ENCODE measurements around the gene PRAMEF33. TPM values are rescaled to one million over a fixed set of nuclear protein-coding genes. Genes with fewer than 3 reads are reported as not detected.
"Not testable (repeated sequence)": the region's sequence is repeated elsewhere in the genome, so short reads cannot be mapped to it uniquely, and the experiment has no call there.

The PRAMEF33 gene
- polyA plus RNA-seq, 1 of the 3 experiments (the other 2 are of a cell fraction), result not detected

GRCh38 chr1:13297216-13297931 is 6.0 kb upstream of the PRAMEF33 start:
- H3K79me2 ChIP-seq (ENCODE audit: insufficient read depth); H3K4me2 ChIP-seq; H3F3A ChIP-seq (replicated peaks; ENCODE audit: insufficient read depth); H3K9me3 ChIP-seq; H3K27ac ChIP-seq (ENCODE audit: low read depth in 2 of 2, low read length in 1 of 2); H4K20me1 ChIP-seq (ENCODE audit: insufficient read depth); CTCF ChIA-PET; H3K9me2 ChIP-seq; H3K36me3 ChIP-seq (replicated peaks in 1 of 2; ENCODE audit: control insufficient read depth in 1 of 2, insufficient read depth in 2 of 2, low read length in 1 of 2); DNase-seq; H2AFZ ChIP-seq (ENCODE audit: low read depth); H3K4me1 ChIP-seq (ENCODE audit: control insufficient read depth in 1 of 2, insufficient read depth in 2 of 2, low read depth in 1 of 2, low read length in 1 of 2); H3K27me3 ChIP-seq (ENCODE audit: insufficient read depth); H3K9ac ChIP-seq; POLR2A ChIA-PET; H3K4me3 ChIP-seq (ENCODE audit: low read depth in 2 of 2, low read length in 1 of 2): not testable (repeated sequence)
- WGBS (ENCODE audit: low lambda C conversion rate), result no CpG with 5 or more reads among the region's 5 CpGs

DNA sequence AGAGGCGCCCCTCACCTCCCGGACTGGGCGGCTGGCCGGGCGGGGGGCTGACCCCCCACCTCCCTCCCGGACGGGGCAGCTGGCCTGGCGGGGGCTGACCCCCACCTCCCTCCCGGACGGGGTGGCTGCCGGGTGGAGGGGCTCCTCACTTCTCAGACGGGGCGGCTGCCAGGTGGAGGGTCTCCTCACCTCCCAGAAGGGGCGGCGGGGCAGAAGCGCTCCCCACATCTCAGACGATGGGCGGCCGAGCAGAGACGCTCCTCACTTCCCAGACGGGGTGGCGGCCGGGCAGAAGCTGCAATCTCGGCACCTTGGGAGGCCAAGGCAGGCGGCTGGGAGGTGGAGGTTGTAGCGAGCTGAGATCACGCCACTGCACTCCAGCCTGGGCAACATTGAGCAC is 4.6 kb upstream of the PRAMEF33 start:
- H3K9me2 ChIP-seq; H3K36me3 ChIP-seq (replicated peaks in 1 of 2; ENCODE audit: control insufficient read depth in 1 of 2, insufficient read depth in 2 of 2, low read length in 1 of 2); H4K20me1 ChIP-seq (ENCODE audit: insufficient read depth); H3K9me3 ChIP-seq; H3K4me1 ChIP-seq (ENCODE audit: control insufficient read depth in 1 of 2, insufficient read depth in 2 of 2, low read depth in 1 of 2, low read length in 1 of 2); H3K4me3 ChIP-seq (ENCODE audit: low read depth in 2 of 2, low read length in 1 of 2); H2AFZ ChIP-seq (ENCODE audit: low read depth); H3K79me2 ChIP-seq (ENCODE audit: insufficient read depth); H3K27ac ChIP-seq (ENCODE audit: low read depth in 2 of 2, low read length in 1 of 2); H3K4me2 ChIP-seq; H3K27me3 ChIP-seq (ENCODE audit: insufficient read depth); H3F3A ChIP-seq (replicated peaks; ENCODE audit: insufficient read depth); DNase-seq; CTCF ChIA-PET; H3K9ac ChIP-seq; POLR2A ChIA-PET: not testable (repeated sequence)
- no CpG with 5 or more reads among the region's 27 CpGs for WGBS (ENCODE audit: low lambda C conversion rate)

- POLR2A ChIA-PET, result not testable (repeated sequence)
These were observed 1.1 kb upstream of the PRAMEF33 start for GRCh38 chr1:13302197-13302596.

GRCh38 chr1:13315281-13315680 is 11.9 kb downstream of the PRAMEF33 start, which contains the start of gene PRAMEF15:
Gene PRAMEF15 (plus strand): TSS chr1:13315581. CDS start chr1:13318408, 2,827 bp downstream.
- WGBS (ENCODE audit: low lambda C conversion rate), result 5% methylated on average over 3 of the region's 4 CpGs
- H3K4me1 ChIP-seq (ENCODE audit: control insufficient read depth in 1 of 2, insufficient read depth in 2 of 2, low read depth in 1 of 2, low read length in 1 of 2); POLR2A ChIA-PET; H3K4me3 ChIP-seq (ENCODE audit: low read depth in 2 of 2, low read length in 1 of 2); H3K9ac ChIP-seq; CTCF ChIA-PET; H3K36me3 ChIP-seq (replicated peaks in 1 of 2; ENCODE audit: control insufficient read depth in 1 of 2, insufficient read depth in 2 of 2, low read length in 1 of 2); H3K9me2 ChIP-seq; H4K20me1 ChIP-seq (ENCODE audit: insufficient read depth); H3F3A ChIP-seq (replicated peaks; ENCODE audit: insufficient read depth); H3K27ac ChIP-seq (ENCODE audit: low read depth in 2 of 2, low read length in 1 of 2); DNase-seq; H3K4me2 ChIP-seq; H3K27me3 ChIP-seq (ENCODE audit: insufficient read depth); H3K9me3 ChIP-seq; H3K79me2 ChIP-seq (ENCODE audit: insufficient read depth); H2AFZ ChIP-seq (ENCODE audit: low read depth): not testable (repeated sequence)

More at GRCh38 chr1:13302197-13302596, 1.1 kb upstream of the PRAMEF33 start:
- H3K4me1 ChIP-seq (ENCODE audit: control insufficient read depth in 1 of 2, insufficient read depth in 2 of 2, low read depth in 1 of 2, low read length in 1 of 2); H3K4me2 ChIP-seq; H3K27me3 ChIP-seq (ENCODE audit: insufficient read depth); H3K9me3 ChIP-seq; H3K4me3 ChIP-seq (ENCODE audit: low read depth in 2 of 2, low read length in 1 of 2); H3K9me2 ChIP-seq; H2AFZ ChIP-seq (ENCODE audit: low read depth); CTCF ChIA-PET; H3K79me2 ChIP-seq (ENCODE audit: insufficient read depth); H3F3A ChIP-seq (replicated peaks; ENCODE audit: insufficient read depth); H3K27ac ChIP-seq (ENCODE audit: low read depth in 2 of 2, low read length in 1 of 2); DNase-seq; H3K9ac ChIP-seq; H4K20me1 ChIP-seq (ENCODE audit: insufficient read depth); H3K36me3 ChIP-seq (replicated peaks in 1 of 2; ENCODE audit: control insufficient read depth in 1 of 2, insufficient read depth in 2 of 2, low read length in 1 of 2): not testable (repeated sequence)

GRCh38 chr1:13342496-13342895 is 39.2 kb downstream of the PRAMEF33 start:
- H3K27ac ChIP-seq (ENCODE audit: low read depth in 2 of 2, low read length in 1 of 2); H3K4me3 ChIP-seq (ENCODE audit: low read depth in 2 of 2, low read length in 1 of 2); H3K27me3 ChIP-seq (ENCODE audit: insufficient read depth); H3K4me1 ChIP-seq (ENCODE audit: control insufficient read depth in 1 of 2, insufficient read depth in 2 of 2, low read depth in 1 of 2, low read length in 1 of 2); POLR2A ChIA-PET; DNase-seq; H2AFZ ChIP-seq (ENCODE audit: low read depth); H3K9me2 ChIP-seq; H3K79me2 ChIP-seq (ENCODE audit: insufficient read depth); H4K20me1 ChIP-seq (ENCODE audit: insufficient read depth); H3K9me3 ChIP-seq; H3K36me3 ChIP-seq (replicated peaks in 1 of 2; ENCODE audit: control insufficient read depth in 1 of 2, insufficient read depth in 2 of 2, low read length in 1 of 2); H3F3A ChIP-seq (replicated peaks; ENCODE audit: insufficient read depth); H3K9ac ChIP-seq; CTCF ChIA-PET; H3K4me2 ChIP-seq: not testable (repeated sequence)
- 4% methylated on average over 7 of the region's 8 CpGs for WGBS (ENCODE audit: low lambda C conversion rate)

DNA sequence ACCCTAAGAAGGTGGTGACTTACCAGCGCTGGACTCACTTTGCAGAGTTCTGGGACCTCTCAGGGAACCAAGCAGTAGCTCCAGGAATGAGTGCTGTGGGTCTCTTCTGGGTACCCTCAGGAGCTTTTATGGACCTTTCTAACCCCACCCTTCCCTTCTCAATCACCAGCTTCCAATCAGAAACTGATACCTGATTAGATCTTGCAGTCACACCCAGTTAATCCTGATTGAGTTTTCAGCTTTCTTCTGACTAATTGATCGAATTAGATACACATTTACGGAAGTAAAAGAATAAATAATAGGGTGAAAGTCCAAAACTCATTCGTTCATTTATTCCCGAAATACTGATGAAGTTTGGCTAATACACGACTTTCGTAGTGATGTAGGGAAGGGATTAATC is 43.7 kb downstream of the PRAMEF33 start, which contains the start of gene PRAMEF14:
Gene PRAMEF14 (minus strand): TSS at position 101 of the 400 bp plus-strand sequence. CDS start 1,820 bp downstream, outside the sequence.
- H3K9me3 ChIP-seq; H3K4me2 ChIP-seq; H3K4me3 ChIP-seq (ENCODE audit: low read depth in 2 of 2, low read length in 1 of 2); H3K79me2 ChIP-seq (ENCODE audit: insufficient read depth); H2AFZ ChIP-seq (ENCODE audit: low read depth); H3K9me2 ChIP-seq; H3K27ac ChIP-seq (ENCODE audit: low read depth in 2 of 2, low read length in 1 of 2); H3K36me3 ChIP-seq (replicated peaks in 1 of 2; ENCODE audit: control insufficient read depth in 1 of 2, insufficient read depth in 2 of 2, low read length in 1 of 2); H3F3A ChIP-seq (replicated peaks; ENCODE audit: insufficient read depth); H3K27me3 ChIP-seq (ENCODE audit: insufficient read depth); H4K20me1 ChIP-seq (ENCODE audit: insufficient read depth); H3K4me1 ChIP-seq (ENCODE audit: control insufficient read depth in 1 of 2, insufficient read depth in 2 of 2, low read depth in 1 of 2, low read length in 1 of 2); DNase-seq; H3K9ac ChIP-seq; POLR2A ChIA-PET; CTCF ChIA-PET: not testable (repeated sequence)
- WGBS (ENCODE audit: low lambda C conversion rate), result 1% methylated on average over 6 of the region's 7 CpGs
